Retinal pigment epithelial cell (primary cell): ENCODE measurements around the gene RAN.
"Not testable (repeated sequence)": the region's sequence is repeated elsewhere in the genome, so short reads cannot be mapped to it uniquely, and the experiment has no call there.

Experiments
- DNase-seq: peaks from one replicate; pipeline ENCODE4 v3.0.0-alpha.2; 2010; ENCODE audit warnings: low read depth
- H3K4me3 ChIP-seq: 2 replicates; pipeline ENCODE4 v1.5.1; 2011; ENCODE audit warnings: mild to moderate bottlenecking, low read length, control low read depth, moderate library complexity
- CTCF ChIP-seq: conservative IDR thresholded peaks from 2 replicates; pipeline ENCODE4 v1.5.1; 2011; ENCODE audit warnings: low read depth, low read length, control low read depth, inconsistent platforms

The RAN gene

GRCh38 chr12:130875193-130875592 is 3.3 kb downstream of the RAN start:
- no peak for TF ChIP-seq CTCF

GRCh38 chr12:130875708-130876107 is 3.8 kb downstream of the RAN start:
- not testable (repeated sequence) for DNase-seq, H3K4me3 ChIP-seq

More at GRCh38 chr12:130875193-130875592, 3.3 kb downstream of the RAN start:
- H3K4me3 ChIP-seq: no peak overlapping the region
- DNase-seq: no peak

GRCh38 chr12:130876297-130876696 is 4.4 kb downstream of the RAN start:
- TF ChIP-seq CTCF: no peak
- no peak for DNase-seq
- no peak overlapping the region for H3K4me3 ChIP-seq

GRCh38 chr12:130876758-130877157 is 4.9 kb downstream of the RAN start:
- H3K4me3 ChIP-seq: no peak overlapping the region
- DNase-seq: no peak
- no peak for TF ChIP-seq CTCF

- no peak for DNase-seq
- no peak for TF ChIP-seq CTCF
- no peak overlapping the region for H3K4me3 ChIP-seq
Measured at GRCh38 chr12:130877333-130877732, 5.5 kb downstream of the RAN start.

GRCh38 chr12:130878193-130879185 is 6.6 kb downstream of the RAN start:
- no peak for DNase-seq
- TF ChIP-seq CTCF: no peak
- H3K4me3 ChIP-seq: no peak overlapping the region

GRCh38 chr12:130879212-130879686 is 7.4 kb downstream of the RAN start:
- H3K4me3 ChIP-seq: no peak overlapping the region
- TF ChIP-seq CTCF: no peak
- DNase-seq: no peak
